Ovary (tissue), 9 donors: ENCODE data around the gene RASL10A. TPM values are rescaled to one million over a fixed set of nuclear protein-coding genes. Genes with fewer than 3 reads are reported as not detected.
"Not testable (repeated sequence)": the region's sequence is repeated elsewhere in the genome, so short reads cannot be mapped to it uniquely, and the experiment has no call there.

Experiments used
- DNase-seq, 5 donors: peaks; one replicate each; pipeline ENCODE4 v3.0.0-alpha.2; 2019 to 2020
- H3K27ac ChIP-seq, 2 donors: fragments of 200-600 bp; one replicate each; pipeline versions ENCODE4 v1.5.1 to v1.8.0; 2019 to 2022
- H3K27me3 ChIP-seq: fragments of 200-600 bp; one replicate; pipeline ENCODE4 v1.8.0; 2022
- H3K36me3 ChIP-seq: fragments of 200-600 bp; sonication (generic); one replicate; pipeline ENCODE4 v1.5.1; 2019
- H3K4me1 ChIP-seq: one replicate; pipeline ENCODE4 v1.8.1; 2013; ENCODE audit warnings: mild to moderate bottlenecking, moderate library complexity; ENCODE audit not compliant: insufficient read depth
- H3K4me3 ChIP-seq: fragments of 200-600 bp; sonication (generic); one replicate; pipeline ENCODE4 v1.5.1; 2017
- H3K9me3 ChIP-seq, 2 donors: fragments of 200-600 bp in 1 of 2; sonication (generic) in 1 of 2; one replicate each; pipeline versions ENCODE4 v1.5.1 to v1.8.1; 2013 to 2019; ENCODE audit warnings: mild to moderate bottlenecking in 1 of 2, moderate library complexity in 1 of 2
- EP300 ChIP-seq: sonication (generic); formaldehyde crosslinking; IDR thresholded peaks from one replicate; pipeline ENCODE4 v1.6.1; 2017; ENCODE audit warnings: antibody characterized with exemption
- POLR2A ChIP-seq: fragments of 450-650 bp; IDR thresholded peaks from one replicate; pipeline ENCODE4 v1.6.1; 2017; ENCODE audit warnings: antibody characterized with exemption, mild to moderate bottlenecking, moderate library complexity
- WGBS, 3 donors: extraction: QIAGEN DNeasy Blood & Tissue Kit in 1 of 3; methylation state at CpG; one replicate each; pipeline versions ENCODE4 v1.1.5 to v1.1.7; 2013 to 2017; 5-methylcytosine and 5-hydroxymethylcytosine counted together
- intact Hi-C, 4 donors: fragments of 100-400 bp; cut with DNase I; formaldehyde crosslinking; loops; one replicate each; pipeline versions ENCODE4 v1.11.0 to v1.15.1; 2022 to 2023
- polyA plus RNA-seq, 2 donors: library from polyadenylated mRNA; stranded (reverse); fragments of 200-250 nt in 1 of 2; fragments of 350-450 nt in 1 of 2; fragmentation: Illumina TruSeq in 1 of 2; extraction: RNeasy Lipid Tissue Mini Kit (QIAGEN cat#74804) in 1 of 2; gene quantifications; one replicate each; pipeline ENCODE4 v1.2.3, GENCODE V29; 2013 to 2014
- total RNA-seq, 7 donors: library from RNA; depleted of rRNA in 2 of 7; stranded (reverse); fragments of >200 nt in 2 of 7; fragmentation: NEBNext Ultra II Directional in 3 of 7; extraction: Animal tissue kit (Norgen Biotek cat#: 25700) in 3 of 7; gene quantifications; one replicate each; pipeline versions ENCODE4 v1.1.0 to v1.2.4, GENCODE V29; 2016 to 2023
- TF ChIP-seq, protein P1 (sequence below), 3 donors: fragments of 450-650 bp in 2 of 3; fragments of 200-600 bp in 1 of 3; IDR thresholded peaks; one replicate each; pipeline versions ENCODE4 v1.5.1 to v1.8.0; 2016 to 2022; ENCODE audit warnings: antibody characterized with exemption in 3 of 3, mild to moderate bottlenecking in 1 of 3
- donor health status: DM: no; HTN: no; CAD: no; lungs with moderate emphysema.
- donor health status: DM: no; HTN: no; CAD: no.
- donor health status: Bipolar disorder and iron deficiency.
- donor health status: DM: yes; HTN: yes; CAD: no.
- donor health status: DM: no; HTN: no; CAD: no.
- donor health status: DM: yes; HTN: yes; CAD: no.

Gene RASL10A
- total and polyA plus RNA-seq, 9 donors = 0.22 to 0.53 (median 0.40) TPM; not detected in 3

DNA sequence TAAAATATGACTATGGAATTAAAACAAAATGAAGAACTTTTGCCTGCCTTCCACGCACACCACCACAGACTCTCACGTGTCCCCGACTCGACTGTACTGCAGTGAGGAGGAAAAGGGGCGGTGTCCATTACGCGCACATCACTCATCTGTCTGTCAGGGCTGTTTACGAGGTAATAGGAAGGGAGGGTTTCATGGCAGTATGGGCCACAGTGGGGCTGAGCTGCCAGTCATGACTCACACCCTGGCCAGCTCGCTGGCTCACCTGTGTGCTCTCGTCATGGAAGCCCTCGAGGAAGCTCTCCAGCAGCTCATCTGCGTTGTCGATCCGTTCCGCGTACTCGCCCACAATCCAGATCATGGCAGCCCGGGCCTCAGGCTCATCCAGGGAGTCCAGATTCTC is 33.5 kb upstream of the RASL10A start:
- H3K36me3 ChIP-seq = no peaks in the 10 kb centered on the region
- no peaks in the 10 kb centered on the region for H3K9me3 ChIP-seq
- intact Hi-C loops = no loop called here
- H3K4me3 ChIP-seq = no peak overlapping the region
- no peaks in the 10 kb centered on the region for H3K4me1 ChIP-seq
- H3K27me3 ChIP-seq = no peaks in the 10 kb centered on the region
- 92 to 93% (median 92%) methylated on average over 18 of the region's 18 CpGs for WGBS, 3 donors
- H3K27ac ChIP-seq = no peak overlapping the region
- TF ChIP-seq POLR2A (no peak), EP300 (no peak)
- TF ChIP-seq, protein P1, sequence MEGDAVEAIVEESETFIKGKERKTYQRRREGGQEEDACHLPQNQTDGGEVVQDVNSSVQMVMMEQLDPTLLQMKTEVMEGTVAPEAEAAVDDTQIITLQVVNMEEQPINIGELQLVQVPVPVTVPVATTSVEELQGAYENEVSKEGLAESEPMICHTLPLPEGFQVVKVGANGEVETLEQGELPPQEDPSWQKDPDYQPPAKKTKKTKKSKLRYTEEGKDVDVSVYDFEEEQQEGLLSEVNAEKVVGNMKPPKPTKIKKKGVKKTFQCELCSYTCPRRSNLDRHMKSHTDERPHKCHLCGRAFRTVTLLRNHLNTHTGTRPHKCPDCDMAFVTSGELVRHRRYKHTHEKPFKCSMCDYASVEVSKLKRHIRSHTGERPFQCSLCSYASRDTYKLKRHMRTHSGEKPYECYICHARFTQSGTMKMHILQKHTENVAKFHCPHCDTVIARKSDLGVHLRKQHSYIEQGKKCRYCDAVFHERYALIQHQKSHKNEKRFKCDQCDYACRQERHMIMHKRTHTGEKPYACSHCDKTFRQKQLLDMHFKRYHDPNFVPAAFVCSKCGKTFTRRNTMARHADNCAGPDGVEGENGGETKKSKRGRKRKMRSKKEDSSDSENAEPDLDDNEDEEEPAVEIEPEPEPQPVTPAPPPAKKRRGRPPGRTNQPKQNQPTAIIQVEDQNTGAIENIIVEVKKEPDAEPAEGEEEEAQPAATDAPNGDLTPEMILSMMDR (IDR thresholded peaks at IDR 0.05) = no peak
- no peak for DNase-seq

DNA sequence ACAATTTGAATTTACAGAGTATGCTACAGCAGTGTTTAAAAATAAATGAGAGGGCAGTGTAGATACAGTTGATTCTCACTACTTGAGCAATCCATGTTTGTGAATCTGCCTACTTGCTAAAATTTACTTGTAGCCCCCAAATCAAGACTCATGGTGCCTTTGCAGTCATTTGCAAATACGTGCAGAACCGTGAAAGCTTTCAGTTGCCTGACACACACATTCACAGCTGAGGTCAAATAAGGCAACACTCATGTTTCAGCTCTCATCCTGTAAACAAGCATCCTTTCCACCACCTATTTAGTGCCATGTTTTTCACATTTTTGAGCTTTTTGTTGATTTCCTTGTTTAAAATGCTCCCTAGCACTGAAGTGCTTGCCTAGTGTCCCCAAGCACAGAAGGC is 32.5 kb upstream of the RASL10A start:
- H3K27me3 ChIP-seq = no peaks in the 10 kb centered on the region
- no peaks in the 10 kb centered on the region for H3K9me3 ChIP-seq
- intact Hi-C loops = no loop called here
- TF ChIP-seq POLR2A (no peak), EP300 (no peak)
- TF ChIP-seq, protein P1 (IDR thresholded peaks at IDR 0.05) = no peak
- H3K27ac ChIP-seq = no peak overlapping the region
- no peak for DNase-seq
- 57 to 80% (median 61%) methylated on average over 2 of the region's 2 CpGs for WGBS, 3 donors
- no peaks in the 10 kb centered on the region for H3K4me1 ChIP-seq
- H3K4me3 ChIP-seq = no peak overlapping the region
- H3K36me3 ChIP-seq = no peaks in the 10 kb centered on the region

DNA sequence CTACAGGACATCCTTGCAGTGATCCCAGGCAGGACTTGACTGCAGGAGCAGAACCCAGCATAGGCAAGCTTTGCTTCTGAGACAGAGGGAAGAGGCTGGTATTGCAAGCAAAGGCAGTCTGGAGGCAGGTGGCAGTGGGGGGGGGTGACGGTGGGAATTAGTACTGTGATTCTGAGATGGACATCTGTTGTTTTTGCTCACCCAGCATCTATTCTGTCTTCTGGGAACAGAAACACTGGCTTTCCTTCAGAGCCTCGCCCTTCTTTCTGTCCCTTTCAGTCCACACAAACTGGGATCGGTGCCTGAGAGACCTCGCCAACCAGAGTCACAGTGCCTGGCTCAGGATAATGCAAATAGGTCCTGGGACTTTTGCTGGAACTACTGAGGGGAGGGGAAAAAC is 31.2 kb upstream of the RASL10A start:
- Histone ChIP-seq H3K4me1 (no peaks in the 10 kb centered on the region), H3K27me3 (no peaks in the 10 kb centered on the region), H3K4me3 (no peak overlapping the region), H3K9me3 (no peaks in the 10 kb centered on the region), H3K36me3 (no peaks in the 10 kb centered on the region), H3K27ac (no peak overlapping the region)
- DNase-seq = no peak
- WGBS, 3 donors = 86 to 90% (median 90%) methylated on average over 4 of the region's 4 CpGs
- TF ChIP-seq POLR2A (no peak), EP300 (no peak)
- TF ChIP-seq, protein P1 (IDR thresholded peaks at IDR 0.05) = no peak
- intact Hi-C loops = no loop called here

DNA sequence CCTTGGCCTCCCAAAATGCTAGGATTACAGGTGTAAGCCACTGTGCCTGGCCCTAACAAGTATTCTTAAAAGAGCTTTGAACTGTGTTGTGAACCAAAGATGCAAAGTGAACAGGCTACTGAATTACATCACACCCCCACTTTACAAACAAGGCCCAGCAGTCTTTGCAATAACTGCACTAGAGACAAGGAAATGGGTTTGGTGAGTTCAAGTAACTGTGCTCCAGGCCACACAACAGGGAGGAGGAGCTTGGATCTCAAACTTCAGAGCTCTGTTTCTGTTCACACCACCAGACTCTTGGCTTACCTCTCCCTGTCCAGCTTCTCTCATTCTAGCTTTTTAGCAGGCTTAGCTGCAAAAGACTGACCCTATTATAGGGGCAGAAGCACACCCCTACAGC is 30.4 kb upstream of the RASL10A start:
- Histone ChIP-seq H3K27ac (no peak overlapping the region), H3K36me3 (no peaks in the 10 kb centered on the region), H3K4me1 (no peaks in the 10 kb centered on the region), H3K27me3 (no peaks in the 10 kb centered on the region), H3K4me3 (no peak overlapping the region), H3K9me3 (no peaks in the 10 kb centered on the region)
- intact Hi-C loops = no loop called here
- no peak for DNase-seq
- TF ChIP-seq EP300 (no peak), POLR2A (no peak)
- TF ChIP-seq, protein P1 (IDR thresholded peaks at IDR 0.05) = no peak

DNA sequence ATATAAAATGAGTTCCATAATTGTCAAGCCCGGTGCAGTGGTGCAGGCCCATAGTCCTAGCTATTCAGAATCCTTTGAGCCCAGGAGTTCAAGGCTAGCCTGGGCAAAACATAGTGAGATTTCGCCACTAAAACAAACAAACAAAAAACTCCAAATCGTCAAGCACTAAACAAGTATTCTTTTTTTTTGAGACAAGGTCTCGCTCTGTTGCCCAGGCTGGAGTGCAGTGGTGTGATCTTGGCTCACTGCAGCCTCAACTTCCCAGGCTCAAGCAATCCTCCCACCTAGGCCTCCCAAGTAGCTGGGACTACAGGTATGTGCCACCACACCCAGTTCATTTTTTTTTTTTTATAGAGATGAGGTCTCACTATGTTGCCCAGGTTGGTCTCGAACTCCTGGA is 29.4 kb upstream of the RASL10A start:
- DNase-seq, intact Hi-C loops: not testable (repeated sequence)

More for the DNA sequence above, 29.4 kb upstream of the RASL10A start:
- not testable (repeated sequence) for H3K9me3 ChIP-seq, H3K27ac ChIP-seq, H3K36me3 ChIP-seq, H3K27me3 ChIP-seq, H3K4me1 ChIP-seq, H3K4me3 ChIP-seq
- WGBS, 3 donors = 67 to 82% (median 74%) methylated on average over 5 of the region's 5 CpGs
